GM12891 (cell line): Measurements from ENCODE around the gene EEF1E1.

ENCODE experiments used
- POLR2A ChIP-seq: IDR thresholded peaks from 2 replicates; pipeline ENCODE4 v1.6.1; 2011; ENCODE audit warnings: low read depth, low read length, control low read depth
- POLR2AphosphoS5 ChIP-seq: IDR thresholded peaks from 2 replicates; pipeline ENCODE4 v1.6.1; 2011; ENCODE audit warnings: low read depth, low read length, control low read depth
- TAF1 ChIP-seq: IDR thresholded peaks from 2 replicates; pipeline ENCODE4 v1.6.1; 2011; ENCODE audit warnings: low read depth, low read length, control low read depth

DNA sequence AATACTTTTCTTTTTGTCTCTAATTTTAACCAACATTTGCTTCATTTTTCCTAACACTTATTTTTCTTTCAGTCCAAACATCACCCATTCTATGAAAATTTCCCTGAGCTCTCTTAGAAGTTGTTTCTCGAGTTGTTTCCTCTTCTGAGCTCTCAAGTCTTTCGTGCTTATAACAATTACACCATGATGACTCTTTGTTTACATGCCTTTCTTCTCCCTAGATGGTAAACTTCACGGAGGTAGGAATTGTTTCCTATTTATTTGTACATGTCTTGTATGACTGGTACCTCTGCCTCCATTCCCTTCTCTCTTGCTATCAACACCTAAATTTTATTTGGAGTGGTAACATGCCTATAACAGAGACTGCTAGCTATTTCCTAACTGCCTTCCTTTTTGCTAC, 44.6 kb downstream of the EEF1E1 start:
- TF ChIP-seq TAF1 (no peak), POLR2AphosphoS5 (no peak), POLR2A (no peak)
